HG02885 (cell line): ENCODE data around the gene CHTF18.

Source experiments
- ATAC-seq: cut with Tn5 transposase; IDR thresholded peaks from one replicate; pipeline ENCODE4 v1.9.1; 2021; ENCODE audit warnings: mild to moderate bottlenecking; ENCODE audit not compliant: unreplicated experiment, poor library complexity

The CHTF18 gene

DNA sequence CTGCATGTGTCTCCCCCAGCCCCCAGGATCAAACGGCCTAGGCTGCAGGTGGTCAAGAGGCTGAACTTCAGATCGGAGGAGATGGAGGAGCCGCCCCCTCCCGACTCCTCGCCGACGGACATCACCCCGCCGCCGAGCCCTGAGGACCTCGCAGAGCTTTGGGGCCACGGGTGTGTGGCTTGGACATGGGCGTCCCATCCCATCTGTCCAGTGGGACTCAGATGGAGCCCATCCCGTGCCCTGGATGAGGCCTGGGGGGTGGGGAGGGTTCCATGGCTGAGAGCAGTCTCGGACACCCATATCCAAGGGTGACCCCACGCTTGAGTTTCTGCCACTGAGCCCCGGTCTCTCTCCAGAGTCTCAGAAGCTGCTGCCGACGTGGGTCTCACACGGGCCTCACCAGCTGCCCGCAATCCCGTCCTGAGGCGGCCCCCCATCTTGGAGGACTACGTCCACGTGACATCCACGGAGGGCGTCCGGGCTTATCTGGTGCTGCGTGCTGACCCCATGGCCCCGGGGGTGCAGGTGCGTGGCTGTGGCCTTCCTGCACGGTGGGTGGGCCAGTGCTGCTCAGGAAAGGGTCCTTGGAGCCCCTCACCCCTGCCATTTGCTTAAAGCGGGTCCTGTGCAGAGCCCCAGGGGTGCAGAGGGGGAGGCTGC is 901 bp downstream of the CHTF18 start:
- ATAC-seq, result no peak

DNA sequence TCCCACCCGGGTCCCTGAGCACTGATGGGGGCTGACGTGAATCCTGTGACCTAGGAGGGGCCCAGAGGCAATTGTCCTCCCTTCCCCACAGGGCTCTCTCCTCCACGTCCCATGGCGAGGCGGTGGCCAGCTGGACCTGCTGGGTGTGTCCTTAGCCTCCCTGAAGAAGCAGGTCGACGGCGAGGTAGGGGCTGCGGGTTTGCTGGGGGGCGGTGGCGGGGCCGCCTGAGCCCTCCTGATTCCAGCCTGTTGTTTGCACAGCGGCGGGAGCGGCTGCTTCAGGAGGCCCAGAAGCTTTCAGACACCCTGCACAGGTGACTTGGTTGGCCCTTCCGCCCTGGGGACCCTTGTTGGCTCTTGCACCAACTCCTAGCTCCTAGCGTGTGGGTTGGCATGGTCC is 1.7 kb downstream of the CHTF18 start:
- no peak for ATAC-seq

DNA sequence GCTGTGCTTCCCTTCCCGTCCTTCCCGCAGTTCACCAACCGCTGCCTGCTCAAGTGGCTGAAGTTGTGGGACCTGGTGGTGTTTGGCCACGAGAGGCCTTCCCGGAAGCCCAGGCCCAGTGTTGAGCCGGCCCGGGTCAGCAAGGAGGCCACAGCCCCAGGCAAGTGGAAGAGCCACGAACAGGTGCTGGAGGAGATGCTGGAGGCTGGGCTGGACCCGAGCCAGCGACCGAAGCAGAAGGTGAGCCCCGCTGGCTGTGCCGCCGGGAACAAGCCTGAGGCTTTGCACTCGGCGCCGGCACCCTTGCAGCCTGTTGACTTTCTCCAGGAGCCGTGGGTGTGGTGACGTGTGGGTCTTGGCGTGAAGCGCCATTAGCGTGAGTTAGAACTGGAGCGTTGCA is 2.7 kb downstream of the CHTF18 start:
- no peak for ATAC-seq

DNA sequence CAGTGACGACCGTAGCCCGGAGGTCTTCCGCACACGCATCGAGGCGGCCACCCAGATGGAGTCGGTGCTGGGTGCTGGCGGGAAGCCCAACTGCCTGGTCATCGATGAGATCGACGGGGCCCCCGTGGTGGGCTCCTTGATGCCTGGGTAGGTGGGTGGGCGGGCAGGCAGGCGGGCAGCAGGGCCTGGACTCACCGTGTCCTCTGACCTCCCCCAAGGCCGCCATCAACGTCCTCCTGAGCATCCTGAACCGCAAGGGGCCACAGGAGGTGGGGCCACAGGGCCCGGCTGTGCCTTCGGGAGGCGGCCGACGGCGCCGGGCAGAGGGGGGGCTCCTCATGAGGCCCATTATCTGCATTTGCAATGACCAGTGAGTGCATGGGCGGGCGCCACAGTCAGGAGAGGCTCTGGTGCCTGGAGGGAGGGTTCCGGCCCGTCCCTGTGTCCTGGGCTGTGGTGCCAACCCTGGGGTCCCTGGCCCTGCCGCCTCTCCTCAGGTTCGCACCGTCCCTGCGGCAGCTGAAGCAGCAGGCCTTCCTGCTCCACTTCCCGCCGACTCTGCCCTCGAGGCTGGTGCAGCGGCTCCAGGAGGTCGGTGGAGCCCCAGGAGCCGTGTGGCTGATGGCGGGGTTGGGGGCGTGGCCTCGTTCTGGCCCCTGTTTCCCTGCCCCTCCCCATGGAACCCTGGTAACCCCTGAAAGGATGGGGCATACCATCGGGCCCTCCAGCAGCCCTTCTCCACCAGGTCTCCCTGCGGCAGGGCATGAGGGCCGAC is 4.0 kb downstream of the CHTF18 start:
- ATAC-seq, result no peak

DNA sequence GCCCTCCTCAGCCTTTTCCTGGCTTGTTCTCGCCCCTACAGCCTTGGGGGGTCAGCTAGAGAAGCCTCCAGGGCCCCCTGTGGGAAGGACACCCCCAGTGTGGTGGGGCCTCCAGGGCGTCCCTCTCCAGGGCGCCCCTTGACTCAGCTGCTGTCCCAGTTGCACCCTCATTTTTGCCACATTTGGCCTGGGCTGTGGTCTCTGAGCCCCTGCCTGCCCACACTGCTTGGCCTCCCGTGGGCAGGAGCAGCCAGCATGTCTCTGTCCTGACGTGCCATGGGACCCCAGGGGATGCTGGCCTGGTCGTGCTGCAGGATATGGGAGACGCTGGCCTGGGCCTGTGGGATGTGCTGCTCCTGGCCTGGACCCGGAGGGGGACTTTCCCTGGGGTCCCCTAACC is 5.0 kb downstream of the CHTF18 start:
- no peak for ATAC-seq

DNA sequence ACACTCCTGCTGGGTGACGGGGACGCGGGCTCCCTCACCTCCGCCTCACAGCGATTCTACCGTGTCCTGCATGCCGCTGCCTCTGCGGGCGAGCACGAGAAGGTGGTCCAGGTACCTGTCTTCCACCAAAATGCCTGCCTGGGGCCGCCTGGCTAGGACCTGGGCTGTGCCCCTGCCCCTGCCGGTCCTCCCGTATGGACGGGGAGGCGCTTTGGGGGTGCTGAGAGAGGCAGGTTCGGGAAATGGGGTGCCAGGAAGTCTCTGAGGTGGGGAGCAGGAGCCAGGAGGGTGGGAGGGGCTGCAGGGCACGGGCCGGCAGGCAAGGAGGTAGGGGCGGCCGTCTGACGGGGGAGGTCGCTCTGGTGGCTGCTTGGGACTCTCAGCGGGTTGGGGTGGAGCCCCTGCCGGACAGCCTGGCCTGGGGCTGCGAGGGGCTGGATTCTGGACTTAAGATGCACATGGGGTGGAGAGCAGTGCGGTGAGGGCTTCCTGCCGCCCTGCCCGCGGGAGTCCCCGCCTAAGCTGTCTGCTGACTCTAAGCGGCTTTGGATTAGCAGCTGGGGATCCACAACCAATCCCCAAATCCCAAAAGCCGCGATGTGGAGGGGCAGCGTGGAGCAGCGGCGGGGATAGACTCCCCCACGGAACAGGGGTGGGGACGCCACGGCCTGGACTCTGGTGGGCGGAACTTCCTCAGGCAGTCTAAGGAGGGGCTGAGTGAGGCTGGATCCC is 5.8 kb downstream of the CHTF18 start:
- ATAC-seq, result no peak

DNA sequence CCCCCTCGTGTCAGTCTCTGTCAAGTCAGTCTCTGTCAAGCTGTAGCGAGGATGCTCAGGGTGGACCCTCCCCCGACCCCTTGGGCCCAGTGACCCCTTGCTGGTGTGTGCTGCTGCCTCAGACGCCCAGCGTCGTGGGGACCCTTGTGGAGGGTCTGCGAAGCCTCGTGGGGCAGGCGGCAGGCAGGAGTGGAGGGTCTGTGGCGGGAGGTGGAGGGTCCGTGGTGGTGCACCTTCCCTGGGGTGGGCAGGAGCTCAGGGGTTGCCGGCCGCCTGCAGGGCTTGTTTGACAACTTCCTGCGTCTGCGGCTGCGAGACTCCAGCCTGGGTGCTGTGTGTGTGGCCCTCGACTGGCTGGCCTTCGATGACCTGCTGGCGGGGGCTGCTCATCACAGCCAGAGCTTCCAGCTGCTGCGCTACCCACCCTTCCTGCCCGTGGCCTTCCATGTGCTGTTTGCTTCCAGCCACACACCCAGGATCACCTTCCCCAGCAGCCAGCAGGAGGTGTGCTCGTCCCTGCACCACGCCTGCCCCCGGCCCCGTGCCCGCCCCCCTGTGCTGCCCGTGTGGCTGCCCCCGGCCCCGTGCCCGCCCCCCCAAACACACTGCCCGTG is 6.5 kb downstream of the CHTF18 start:
- no peak for ATAC-seq

DNA sequence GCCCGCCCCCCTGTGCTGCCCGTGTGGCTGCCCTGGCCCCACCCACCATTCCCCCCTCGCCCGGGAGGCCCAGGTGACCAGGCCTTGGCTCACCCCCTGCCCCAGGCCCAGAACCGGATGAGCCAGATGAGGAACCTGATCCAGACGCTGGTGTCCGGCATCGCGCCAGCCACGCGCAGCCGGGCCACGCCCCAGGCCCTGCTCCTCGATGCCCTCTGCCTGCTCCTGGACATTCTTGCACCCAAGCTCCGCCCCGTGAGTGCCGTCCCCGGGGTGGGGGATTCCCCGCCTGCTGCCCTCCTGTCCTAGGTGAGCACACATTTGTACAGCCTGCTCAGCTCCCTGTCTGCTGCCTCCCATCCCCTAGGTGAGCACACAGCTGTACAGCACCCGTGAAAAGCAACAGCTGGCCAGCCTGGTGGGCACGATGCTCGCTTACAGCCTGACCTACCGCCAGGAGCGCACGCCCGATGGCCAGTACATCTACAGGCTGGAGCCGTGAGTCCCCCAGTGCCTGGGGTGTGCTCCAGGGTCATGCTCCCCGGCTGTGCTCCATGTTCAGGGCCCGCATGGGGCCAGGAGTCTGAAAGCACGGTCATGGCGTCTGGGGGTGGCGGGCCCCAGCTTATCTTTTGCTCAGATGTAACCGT is 7.3 kb downstream of the CHTF18 start:
- no peak for ATAC-seq

DNA sequence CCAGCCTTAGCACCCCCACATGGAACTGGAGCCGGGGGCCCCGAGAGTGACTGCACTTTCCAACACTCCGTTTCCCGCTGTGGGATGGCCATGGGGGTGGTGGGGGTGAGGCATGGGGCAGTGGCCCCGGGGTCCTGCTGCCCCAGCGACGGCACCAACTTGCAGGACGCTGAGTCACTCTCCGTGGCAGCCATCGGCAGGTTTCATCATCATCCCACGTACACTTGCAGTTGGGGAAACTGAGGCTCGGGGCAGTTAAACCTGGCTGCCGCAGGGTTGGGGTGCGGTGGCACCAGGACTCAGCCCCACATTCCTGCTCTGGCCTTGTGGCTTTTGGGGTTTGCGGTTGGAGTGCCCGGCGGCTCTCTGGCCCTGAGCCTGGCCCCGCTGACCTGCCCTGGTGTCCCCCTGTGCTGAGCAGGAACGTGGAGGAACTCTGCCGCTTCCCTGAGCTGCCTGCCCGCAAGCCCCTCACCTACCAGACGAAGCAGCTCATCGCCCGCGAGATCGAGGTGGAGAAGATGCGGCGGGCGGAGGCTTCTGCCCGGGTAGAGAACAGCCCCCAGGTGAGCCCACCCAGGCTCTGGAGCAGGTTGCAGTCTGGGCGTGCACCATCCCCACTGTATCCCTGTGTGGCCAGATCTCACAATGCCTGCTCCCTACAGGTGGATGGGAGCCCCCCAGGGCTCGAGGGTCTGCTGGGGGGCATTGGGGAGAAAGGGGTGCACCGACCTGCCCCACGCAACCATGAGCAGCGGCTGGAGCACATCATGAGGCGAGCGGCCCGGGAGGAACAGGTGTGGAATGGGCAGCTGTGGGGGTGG is 8.1 kb downstream of the CHTF18 start:
- no peak for ATAC-seq

DNA sequence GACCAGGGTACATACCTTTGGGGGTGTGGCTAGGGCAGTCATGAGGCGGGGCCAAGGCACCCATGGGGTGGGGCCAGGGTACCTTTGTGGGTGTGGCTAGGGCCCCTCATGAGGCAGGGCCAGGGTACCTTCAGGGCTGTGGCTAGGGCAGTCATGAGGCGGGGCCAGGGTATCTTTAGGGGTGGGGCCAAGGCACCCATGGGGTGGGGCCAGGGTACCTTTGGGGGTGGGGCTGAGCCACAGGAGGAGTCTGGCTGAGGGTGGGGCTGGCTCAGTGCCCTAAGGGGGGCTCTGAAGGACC is 8.7 kb downstream of the CHTF18 start:
- ATAC-seq, result no peak

DNA sequence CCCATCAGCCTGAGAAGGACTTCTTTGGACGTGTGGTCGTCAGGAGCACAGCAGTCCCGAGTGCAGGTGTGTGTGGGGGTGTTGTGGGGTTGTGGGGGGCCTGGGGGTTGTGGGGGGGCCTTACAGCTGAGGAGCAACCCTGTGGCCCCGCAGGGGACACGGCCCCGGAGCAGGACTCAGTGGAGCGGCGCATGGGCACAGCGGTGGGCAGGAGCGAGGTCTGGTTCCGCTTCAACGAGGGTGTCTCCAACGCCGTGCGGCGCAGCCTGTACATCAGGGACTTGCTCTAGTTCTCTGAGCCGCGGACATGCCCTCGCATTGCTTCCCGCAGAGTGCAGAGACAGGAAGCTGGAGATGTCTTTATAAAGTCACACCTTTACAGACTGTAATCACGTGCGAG is 9.3 kb downstream of the CHTF18 start:
- no peak for ATAC-seq

DNA sequence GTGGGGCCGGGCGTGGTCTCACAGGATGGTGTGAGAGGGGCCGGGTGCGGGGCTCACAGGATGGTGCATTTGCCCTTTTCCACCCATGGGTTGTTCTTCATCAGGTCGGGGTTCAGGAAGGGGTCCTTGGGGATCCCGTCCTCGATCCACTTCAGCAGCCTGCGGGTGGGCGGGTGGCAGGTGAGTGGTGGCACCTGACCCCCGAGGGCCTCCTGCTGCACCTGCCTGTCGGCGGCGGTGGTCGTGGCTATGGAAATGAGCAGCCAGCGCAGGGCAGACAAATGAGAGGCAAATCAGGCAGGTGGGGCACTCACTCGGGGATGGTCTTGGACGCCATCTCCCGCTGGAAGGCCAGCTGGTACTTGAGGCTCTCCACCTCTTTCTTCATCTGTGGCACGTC is 10.2 kb downstream of the CHTF18 start:
- ATAC-seq, result no peak

DNA sequence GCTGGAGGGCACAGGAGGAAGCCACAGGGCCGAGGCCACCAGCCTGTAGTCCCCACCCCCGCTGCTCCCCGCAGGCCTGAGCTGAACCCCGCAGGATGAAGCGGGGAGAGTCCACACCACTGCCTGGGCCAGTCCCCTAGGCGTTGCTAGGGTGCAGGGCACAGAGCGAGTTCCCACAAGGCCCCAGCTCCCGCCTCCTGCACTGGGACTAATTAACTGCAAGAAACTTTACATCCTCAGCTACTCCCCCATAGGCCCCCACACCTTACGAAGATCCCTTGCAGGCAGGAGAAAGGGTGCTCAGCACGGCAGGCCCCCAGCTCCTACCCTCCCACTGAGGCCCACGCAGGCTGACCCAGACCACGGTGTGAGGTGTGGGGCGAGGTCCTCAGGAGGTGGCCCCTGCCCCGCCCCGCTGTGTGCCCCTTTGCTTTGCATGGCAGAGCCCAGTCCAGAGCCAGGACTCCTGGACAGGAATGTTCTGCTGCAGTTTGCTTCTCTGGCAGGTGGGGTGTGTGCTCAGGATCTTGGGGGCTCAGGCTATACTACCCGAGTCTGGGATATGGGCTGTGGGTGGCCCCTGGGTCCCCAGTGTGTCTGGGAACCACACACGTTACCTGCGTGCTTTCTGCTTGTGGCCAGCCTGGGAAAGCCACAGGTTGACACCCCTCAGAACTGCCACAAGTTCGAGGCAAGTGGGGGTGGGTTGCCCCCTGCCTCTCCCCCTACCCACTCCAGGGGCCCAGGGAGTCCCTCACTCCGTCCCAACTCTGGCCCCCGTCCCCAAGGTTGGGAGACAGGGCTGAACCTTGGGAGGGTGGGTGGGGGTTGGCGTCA is 10.9 kb downstream of the CHTF18 start:
- ATAC-seq, result no peak

DNA sequence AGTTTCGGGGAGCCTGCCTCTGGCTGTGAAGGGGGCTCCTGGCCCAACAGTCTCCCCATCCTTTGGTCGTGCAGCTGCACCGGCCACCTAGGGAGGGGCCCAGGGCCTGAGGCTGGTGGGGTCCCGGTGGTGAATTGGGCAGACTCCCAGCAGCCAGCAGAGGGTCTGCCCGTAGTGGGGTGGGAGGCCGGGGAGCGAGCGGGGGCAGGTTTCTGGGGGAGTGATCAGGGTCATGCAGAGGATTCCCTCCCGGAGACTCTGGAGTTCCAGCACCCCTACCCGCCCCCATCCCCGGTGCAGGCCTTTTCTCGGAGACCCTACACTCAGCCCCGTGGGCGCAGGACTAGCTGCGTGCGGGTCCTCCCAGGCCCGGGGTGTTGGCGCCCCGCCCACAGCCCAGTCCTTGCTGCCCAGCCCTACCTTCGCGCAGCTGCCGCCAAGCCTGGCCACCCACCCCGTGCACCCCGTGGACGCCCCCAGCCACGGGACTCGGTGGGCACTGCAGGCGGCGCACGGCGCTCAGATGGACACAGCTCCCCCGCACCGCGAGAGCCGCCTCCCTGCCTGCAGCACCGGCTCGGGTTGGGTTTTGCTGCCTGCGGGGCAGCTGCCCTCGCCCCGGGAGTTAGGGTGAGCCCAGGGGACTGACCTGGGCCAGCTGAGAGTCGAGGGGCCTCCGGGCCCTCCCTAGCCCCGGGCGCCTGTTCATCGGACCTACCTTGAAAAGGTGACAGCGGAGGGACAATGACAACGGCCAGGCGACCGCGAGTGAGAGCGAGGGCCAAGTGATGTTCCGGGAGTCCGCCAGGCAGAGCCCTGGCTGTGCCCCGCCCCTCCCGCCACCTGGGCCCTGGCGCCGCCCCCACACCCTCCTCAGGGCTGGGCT is 11.8 kb downstream of the CHTF18 start, which contains the start of gene GNG13:
Gene GNG13 (minus strand): TSS at position 787 of the 886 bp plus-strand sequence. CDS start 1,657 bp downstream, outside the sequence.
- no peak for ATAC-seq

DNA sequence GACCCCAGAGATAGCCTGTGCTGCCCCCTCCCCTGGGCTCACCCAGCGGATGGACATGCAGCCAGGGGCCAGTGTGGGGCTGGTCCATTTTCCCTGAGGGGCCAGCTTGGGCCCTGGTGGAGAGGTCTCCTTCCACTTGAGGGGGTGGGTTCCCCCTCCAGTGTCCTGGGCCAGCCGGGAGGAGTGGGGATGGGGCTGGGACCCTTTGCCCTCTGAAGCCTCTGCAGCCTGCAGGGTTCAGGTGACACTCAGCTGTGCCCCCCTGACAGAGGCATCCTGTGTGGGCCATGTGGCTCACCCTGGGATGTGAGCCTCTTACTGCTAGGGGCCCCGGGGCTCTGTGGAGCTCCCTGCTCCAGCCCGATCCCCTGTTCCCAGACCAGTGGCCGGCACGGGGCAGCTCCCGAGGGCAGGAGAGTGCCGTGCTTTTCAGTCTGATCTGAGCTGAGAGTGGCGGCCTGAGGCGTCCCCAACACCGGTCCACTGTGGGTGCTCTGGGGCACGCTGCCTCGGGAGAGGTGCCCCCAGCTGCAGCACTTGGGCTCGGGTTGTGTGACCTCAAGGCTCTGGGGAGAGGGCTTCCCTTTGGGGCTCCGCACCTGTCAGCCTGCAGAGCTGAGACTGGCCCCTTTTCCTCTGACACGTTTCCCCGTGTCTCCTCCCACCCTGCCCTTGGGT is 12.6 kb downstream of the CHTF18 start:
- no peak for ATAC-seq

DNA sequence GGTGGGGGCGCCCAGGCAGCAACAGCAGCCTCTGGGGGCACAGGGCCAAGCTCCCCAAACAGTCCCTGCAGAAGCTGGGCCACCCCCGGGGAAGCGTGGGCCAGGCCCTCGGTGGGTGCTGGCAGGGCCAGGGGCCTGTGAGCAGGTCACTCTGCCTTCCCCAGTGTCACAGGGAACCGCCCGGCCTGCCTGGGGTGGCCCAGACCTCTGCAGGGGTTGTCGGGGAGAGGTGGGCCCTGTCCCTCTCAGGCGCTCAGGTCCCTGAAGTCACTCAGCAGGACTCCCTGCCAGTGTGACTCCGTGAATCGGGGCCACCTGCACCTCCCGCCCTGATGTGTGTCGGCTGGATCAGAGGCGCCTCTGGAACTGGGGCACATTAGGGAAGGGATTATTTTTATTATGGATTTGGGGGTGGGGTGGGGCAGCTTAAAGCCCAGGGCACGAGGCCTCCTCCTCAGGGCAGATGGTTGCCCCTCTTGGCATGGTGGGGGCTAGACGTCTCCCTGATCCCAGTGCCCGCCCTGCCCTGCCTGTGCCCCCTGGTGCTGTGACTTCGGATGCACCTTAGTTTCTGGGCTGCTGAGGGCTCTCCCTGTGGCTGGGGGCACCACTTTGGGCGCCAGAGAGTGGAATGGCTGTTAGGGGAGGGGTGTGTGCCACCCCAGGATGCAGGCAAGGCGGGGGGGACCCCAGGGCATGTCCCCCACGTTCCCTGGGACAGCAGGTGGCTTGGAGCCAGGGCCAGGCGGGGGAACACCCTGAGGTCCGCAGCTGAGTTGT is 13.4 kb downstream of the CHTF18 start:
- no peak for ATAC-seq

DNA sequence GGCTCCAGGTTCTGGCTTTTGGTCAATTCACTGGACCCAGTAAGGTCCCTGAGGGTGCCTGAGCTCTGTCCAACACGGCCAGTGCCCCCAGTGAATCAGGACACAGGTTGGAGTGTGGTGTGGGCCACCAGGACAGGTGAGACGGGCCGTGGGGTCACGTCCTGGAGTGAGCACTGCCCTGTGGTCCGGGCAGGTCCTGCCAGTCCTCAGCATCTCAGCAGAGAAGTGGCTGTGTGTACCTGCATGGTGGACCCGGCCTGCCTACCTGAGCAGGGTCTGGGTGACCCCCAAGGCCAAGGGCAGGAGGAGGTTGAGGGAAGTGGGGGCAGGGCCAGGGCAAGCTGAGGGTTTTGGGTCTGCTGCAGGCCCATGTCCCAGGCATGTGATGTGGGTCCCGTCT is 14.0 kb downstream of the CHTF18 start:
- no peak for ATAC-seq
